ENCODE results near the gene COX14. TPM values are rescaled to one million over a fixed set of nuclear protein-coding genes. Genes with fewer than 3 reads are reported as not detected.
A peak's percentile ranks its signal among the peaks of the same experiment; 100 is the strongest.

The COX14 gene
- total RNA-seq, 1 donor from 2014 or later: 23.3 TPM

- Mint-ChIP-seq H3K27ac (ENCODE audit: unreplicated experiment) (peak within 1 kb of the TSS; percentile 88), H3K9me3 (ENCODE audit: unreplicated experiment) (peaks cover 11% of the 10 kb centered on the region), H3K27me3 (ENCODE audit: unreplicated experiment) (peaks cover 13% of the 10 kb centered on the region), H3K4me1 (ENCODE audit: low read depth, unreplicated experiment) (peaks cover 11% of the 10 kb centered on the region), H3K4me3 (ENCODE audit: unreplicated experiment) (peak within 1 kb of the TSS; percentile 95), H3K36me3 (ENCODE audit: unreplicated experiment) (peaks cover 4% of the 10 kb centered on the region)
- TF ChIP-seq CTCF (IDR thresholded peaks at IDR 0.05; ENCODE audit: partially characterized antibody, unreplicated experiment): no peak
- peak; percentile 92 for DNase-seq
These were observed 27.0 kb upstream of the COX14 start, which contains the start of gene SMARCD1 for GRCh38 chr12:50084775-50085614. Gene SMARCD1 (plus strand): TSS chr12:50085342. CDS start chr12:50085370, 28 bp downstream.

GRCh38 chr12:50085615-50086072, 26.4 kb upstream of the COX14 start:
- Mint-ChIP-seq H3K4me3 (ENCODE audit: unreplicated experiment) (peak overlapping the region; percentile 95), H3K27ac (ENCODE audit: unreplicated experiment) (peak overlapping the region; percentile 88), H3K9me3 (ENCODE audit: unreplicated experiment) (peaks cover 11% of the 10 kb centered on the region), H3K27me3 (ENCODE audit: unreplicated experiment) (peaks cover 9% of the 10 kb centered on the region), H3K36me3 (ENCODE audit: unreplicated experiment) (no peaks in the 10 kb centered on the region), H3K4me1 (ENCODE audit: low read depth, unreplicated experiment) (peaks cover 11% of the 10 kb centered on the region)
- TF ChIP-seq CTCF (IDR thresholded peaks at IDR 0.05; ENCODE audit: partially characterized antibody, unreplicated experiment): no peak
- no peak for DNase-seq

- Mint-ChIP-seq H3K4me3 (ENCODE audit: unreplicated experiment) (peak overlapping the region; percentile 95), H3K9me3 (ENCODE audit: unreplicated experiment) (peaks cover 11% of the 10 kb centered on the region), H3K27me3 (ENCODE audit: unreplicated experiment) (peaks cover 9% of the 10 kb centered on the region), H3K36me3 (ENCODE audit: unreplicated experiment) (no peaks in the 10 kb centered on the region), H3K4me1 (ENCODE audit: low read depth, unreplicated experiment) (peaks cover 11% of the 10 kb centered on the region), H3K27ac (ENCODE audit: unreplicated experiment) (peak overlapping the region; percentile 88)
- no peak for TF ChIP-seq CTCF (IDR thresholded peaks at IDR 0.05; ENCODE audit: partially characterized antibody, unreplicated experiment)
- DNase-seq: no peak
These were observed 25.9 kb upstream of the COX14 start for GRCh38 chr12:50086148-50086547.

GRCh38 chr12:50087151-50087550, 24.9 kb upstream of the COX14 start:
- no peak for DNase-seq
- Mint-ChIP-seq H3K4me1 (ENCODE audit: low read depth, unreplicated experiment) (peaks cover 11% of the 10 kb centered on the region), H3K4me3 (ENCODE audit: unreplicated experiment) (peak overlapping the region; percentile 58), H3K27ac (ENCODE audit: unreplicated experiment) (peak overlapping the region; percentile 26), H3K36me3 (ENCODE audit: unreplicated experiment) (no peaks in the 10 kb centered on the region), H3K27me3 (ENCODE audit: unreplicated experiment) (peaks cover 9% of the 10 kb centered on the region), H3K9me3 (ENCODE audit: unreplicated experiment) (peaks cover 11% of the 10 kb centered on the region)
- TF ChIP-seq CTCF (IDR thresholded peaks at IDR 0.05; ENCODE audit: partially characterized antibody, unreplicated experiment): no peak

GRCh38 chr12:50087995-50088394, 24.0 kb upstream of the COX14 start:
- Mint-ChIP-seq H3K4me1 (ENCODE audit: low read depth, unreplicated experiment) (peaks cover 8% of the 10 kb centered on the region), H3K9me3 (ENCODE audit: unreplicated experiment) (peaks cover 11% of the 10 kb centered on the region), H3K36me3 (ENCODE audit: unreplicated experiment) (no peaks in the 10 kb centered on the region), H3K4me3 (ENCODE audit: unreplicated experiment) (no peak overlapping the region), H3K27me3 (ENCODE audit: unreplicated experiment) (peaks cover 5% of the 10 kb centered on the region), H3K27ac (ENCODE audit: unreplicated experiment) (no peak overlapping the region)
- DNase-seq: no peak
- no peak for TF ChIP-seq CTCF (IDR thresholded peaks at IDR 0.05; ENCODE audit: partially characterized antibody, unreplicated experiment)

All from glutamatergic neuron (in vitro differentiated cells).